H1 (cell line): ENCODE data around the gene ZNF575.

ENCODE experiments used
- CREB1 ChIP-seq: IDR thresholded peaks from 2 replicates; pipeline ENCODE4 v1.6.1; 2012; ENCODE audit warnings: inconsistent platforms
- CTCF ChIP-seq, 3 experiments: IDR thresholded peaks; 1 replicate in 2 of 3; 2 replicates in 1 of 3; pipeline versions ENCODE4 v1.5.1 to v1.6.1; 2011; ENCODE audit warnings: low read length in 3 of 3, mild to moderate bottlenecking in 3 of 3, inconsistent platforms in 2 of 3, low read depth in 1 of 3, moderate library complexity in 1 of 3; ENCODE audit not compliant: insufficient read depth in 1 of 3; ENCODE audit errors: control extremely low read depth in 1 of 3
- EZH2 ChIP-seq: fragments of 200-600 bp; sonication (generic); IDR thresholded peaks from 2 replicates; pipeline ENCODE4 v1.7.1; 2012; ENCODE audit warnings: low read depth, mild to moderate bottlenecking, moderate library complexity, low read length, inconsistent platforms; ENCODE audit not compliant: severe bottlenecking
- MAFK ChIP-seq: IDR thresholded peaks from 2 replicates; pipeline ENCODE4 v1.6.1; 2012; ENCODE audit warnings: low read depth, mild to moderate bottlenecking, improper control_type of control experiment, low read length
- POLR2A ChIP-seq, 2 experiments: IDR thresholded peaks; 1 replicate in 1 of 2; 2 replicates in 1 of 2; pipeline ENCODE4 v1.6.1; 2011; ENCODE audit warnings: low read depth in 2 of 2, low read length in 2 of 2, mild to moderate bottlenecking in 2 of 2; ENCODE audit errors: control extremely low read depth in 1 of 2
- POLR2AphosphoS5 ChIP-seq: IDR thresholded peaks from 2 replicates; pipeline ENCODE4 v1.6.1; 2011; ENCODE audit warnings: low read depth, low read length
- RAD21 ChIP-seq, 2 experiments: IDR thresholded peaks in 1 of 2; conservative IDR thresholded peaks in 1 of 2; 2 replicates each; pipeline ENCODE4 v1.6.1; 2011; ENCODE audit warnings: low read depth in 2 of 2, low read length in 2 of 2, improper control_type of control experiment in 1 of 2, inconsistent platforms in 1 of 2, mild to moderate bottlenecking in 1 of 2, moderate library complexity in 1 of 2
- RFX5 ChIP-seq: IDR thresholded peaks from 2 replicates; pipeline ENCODE4 v1.6.1; 2011; ENCODE audit warnings: low read depth, low read length, improper control_type of control experiment, borderline replicate concordance
- SAP30 ChIP-seq: fragments of 300-600 bp; sonication (generic); IDR thresholded peaks from 2 replicates; pipeline ENCODE4 v1.7.1; 2012; ENCODE audit warnings: low read length, moderate library complexity, mild to moderate bottlenecking, inconsistent platforms; ENCODE audit not compliant: insufficient read depth, insufficient replicate concordance
- TAF1 ChIP-seq: IDR thresholded peaks from 2 replicates; pipeline ENCODE4 v1.6.1; 2011; ENCODE audit warnings: mild to moderate bottlenecking, low read depth, low read length
- TCF12 ChIP-seq: IDR thresholded peaks from 2 replicates; pipeline ENCODE4 v1.6.1; 2011; ENCODE audit warnings: low read depth, mild to moderate bottlenecking, low read length
- ZNF274 ChIP-seq: IDR thresholded peaks from 2 replicates; pipeline ENCODE4 v1.7.0; 2012; ENCODE audit warnings: low read length, borderline replicate concordance; ENCODE audit errors: extremely low read depth
- TF ChIP-seq, protein P1 (sequence below): IDR thresholded peaks from 2 replicates; pipeline ENCODE4 v1.6.1; 2011; ENCODE audit warnings: low read length, improper control_type of control experiment

DNA sequence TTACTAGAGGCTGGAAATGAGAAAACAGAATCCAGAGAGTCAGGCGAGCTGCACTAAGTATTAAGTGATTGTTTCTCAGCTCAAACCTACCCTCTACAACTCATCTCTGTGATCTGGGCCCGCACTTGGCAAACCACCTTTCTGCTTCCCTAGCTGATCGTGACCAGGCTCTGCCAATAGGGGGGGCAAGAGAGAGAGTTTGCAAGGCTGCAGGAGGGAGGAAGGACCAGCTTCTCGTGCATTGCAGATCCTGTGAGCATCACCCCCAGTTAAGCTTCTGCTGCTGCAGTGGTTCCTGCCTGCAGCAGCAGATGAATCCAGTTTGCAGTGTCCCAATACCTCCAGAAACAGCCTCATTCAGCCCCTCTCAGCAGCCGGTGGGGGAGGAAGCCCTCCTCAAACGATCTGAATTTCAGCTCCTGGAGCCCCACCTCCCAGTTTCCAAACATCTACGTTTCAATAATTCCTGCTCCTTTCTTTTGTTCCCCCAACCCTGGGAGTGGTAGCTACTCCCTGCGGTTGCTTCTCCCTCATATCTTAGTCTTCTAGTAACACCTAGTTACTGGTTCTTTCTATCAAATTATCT lies 22.3 kb downstream of the ZNF575 start:
- TF ChIP-seq CTCF (IDR thresholded peaks at IDR 0.05; ENCODE audit: control extremely low read depth in 1 of 3, insufficient read depth in 1 of 3, low read depth in 1 of 3, low read length in 3 of 3): peak; percentile 85 to 98 (median 93)
- TF ChIP-seq RFX5: no peak
- TF ChIP-seq SAP30: no peak
- TF ChIP-seq MAFK: no peak
- TF ChIP-seq POLR2A (IDR thresholded peaks at IDR 0.05; ENCODE audit: control extremely low read depth in 1 of 2, low read depth in 2 of 2, low read length in 2 of 2): no peak
- TF ChIP-seq CREB1: peak; percentile 54; the same call in 1 of the 2 replicates
- no peak for TF ChIP-seq EZH2
- no peak for TF ChIP-seq TAF1
- TF ChIP-seq, protein P1, sequence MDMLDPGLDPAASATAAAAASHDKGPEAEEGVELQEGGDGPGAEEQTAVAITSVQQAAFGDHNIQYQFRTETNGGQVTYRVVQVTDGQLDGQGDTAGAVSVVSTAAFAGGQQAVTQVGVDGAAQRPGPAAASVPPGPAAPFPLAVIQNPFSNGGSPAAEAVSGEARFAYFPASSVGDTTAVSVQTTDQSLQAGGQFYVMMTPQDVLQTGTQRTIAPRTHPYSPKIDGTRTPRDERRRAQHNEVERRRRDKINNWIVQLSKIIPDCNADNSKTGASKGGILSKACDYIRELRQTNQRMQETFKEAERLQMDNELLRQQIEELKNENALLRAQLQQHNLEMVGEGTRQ: no peak
- peak; percentile 68 to 81 for TF ChIP-seq RAD21 (IDR thresholded peaks at IDR 0.05 in 1 of 2, conservative IDR thresholded peaks at IDR 0.05 in 1 of 2; ENCODE audit: low read depth in 2 of 2, low read length in 2 of 2)
- no peak for TF ChIP-seq ZNF274
- TF ChIP-seq TCF12: no peak
- no peak for TF ChIP-seq POLR2AphosphoS5
